Measurements from ENCODE around the gene CLIP2. TPM values are rescaled to one million over a fixed set of nuclear protein-coding genes. Genes with fewer than 3 reads are reported as not detected.

The CLIP2 gene
- total and polyA plus RNA-seq, 2 of the 8 experiments (the other 6 are each of a cell fraction or from before 2014, with no cell fraction given): 8.3 to 41.5 TPM

- no peaks in the 10 kb centered on the region for H3K23me2 ChIP-seq (ENCODE audit: low read depth, low read length)
- no peaks in the 10 kb centered on the region; a peak in 1 of 8 replicates for H3K36me3 ChIP-seq (ENCODE audit: control insufficient read depth in 2 of 4, insufficient read depth in 4 of 4, low read length in 3 of 4)
- peak overlapping the region in 1 of 2 experiments; percentile 28; a peak in 1 of 4 replicates for H3K4me2 ChIP-seq (ENCODE audit: insufficient read depth in 1 of 2, low read depth in 2 of 2, low read length in 2 of 2)
- peaks cover 11% of the 10 kb centered on the region for H3K79me1 ChIP-seq (ENCODE audit: low read depth, low read length)
- TF ChIP-seq HDAC2 (IDR thresholded peaks at IDR 0.05; ENCODE audit: borderline replicate concordance in 1 of 2, low read depth in 2 of 2, low read length in 2 of 2) (peak in 1 of 2 experiments; percentile 65; a peak in 1 of 4 replicates), EZH2 (IDR thresholded peaks at IDR 0.05; ENCODE audit: low read depth, low read length, severe bottlenecking) (no peak), KDM1A (IDR thresholded peaks at IDR 0.05; ENCODE audit: borderline replicate concordance, low read length) (peak; percentile 89; the same call in 1 of the 2 replicates), SUZ12 (IDR thresholded peaks at IDR 0.05; ENCODE audit: low read length) (no peak), SP4 (IDR thresholded peaks at IDR 0.05; ENCODE audit: low read length) (no peak), CHD2 (IDR thresholded peaks at IDR 0.05; ENCODE audit: low read length) (no peak)
- no peak overlapping the region for H3K4me3 ChIP-seq (ENCODE audit: extremely low read depth in 1 of 4, insufficient read depth in 2 of 4, low read depth in 3 of 4, low read length in 4 of 4)
- H4K91ac ChIP-seq (replicated peaks; ENCODE audit: insufficient read length, low read length): no peak overlapping the region
- peaks cover 0 to 5% of the 10 kb centered on the region in 2 experiments for H4K20me1 ChIP-seq (replicated peaks in 1 of 2; ENCODE audit: control insufficient read depth in 1 of 2, insufficient read depth in 2 of 2, low read length in 2 of 2)
- H3K14ac ChIP-seq (ENCODE audit: insufficient read length): no peak overlapping the region
- H3K9me3 ChIP-seq (ENCODE audit: insufficient read depth in 2 of 2, low read depth in 1 of 2, low read length in 1 of 2): no peaks in the 10 kb centered on the region
- no peaks in the 10 kb centered on the region for H3K27me3 ChIP-seq (replicated peaks in 1 of 4; ENCODE audit: control insufficient read depth in 3 of 4, extremely low read depth in 1 of 4, insufficient read depth in 3 of 4, low read length in 3 of 4)
- H2BK20ac ChIP-seq (ENCODE audit: low read length): no peak overlapping the region
- H2AFZ ChIP-seq (ENCODE audit: low read length): no peak overlapping the region
- POLR2A ChIA-PET (ENCODE audit: partially characterized antibody): no interaction called here
- peak in 1 of 2 experiments; percentile 54 for DNase-seq (ENCODE audit: low read depth in 1 of 2, low spot score in 2 of 2)
- no peak overlapping the region for H3K18ac ChIP-seq (ENCODE audit: extremely low read depth, low read length)
- no peak overlapping the region for H4K5ac ChIP-seq (ENCODE audit: insufficient read length, low read depth, low read length)
- no peak overlapping the region for H4K8ac ChIP-seq (ENCODE audit: extremely low read depth, insufficient read depth, low read length)
- no peak overlapping the region for H2BK12ac ChIP-seq (ENCODE audit: low read depth, low read length)
- 77% methylated on average over 9 of the region's 9 CpGs; no CpG with 5 or more reads in 1 of the 2 experiments for WGBS, 2 experiments (ENCODE audit: extremely low coverage in 1 of 2, insufficient coverage in 1 of 2, insufficient read length in 1 of 2, insufficient replicate concordance in 2 of 2, low coverage in 1 of 2, low lambda C conversion rate in 2 of 2, missing lambda C conversion rate in 1 of 2)
- FAIRE-seq: no peak
- no peak overlapping the region for H3K4ac ChIP-seq (replicated peaks; ENCODE audit: insufficient read length, low read depth, low read length)
- no peak overlapping the region for H3K9ac ChIP-seq (replicated peaks in 1 of 4; ENCODE audit: extremely low read depth in 1 of 4, low read depth in 3 of 4, low read length in 3 of 4)
- H2BK15ac ChIP-seq (ENCODE audit: low read length): no peak overlapping the region
- no peak overlapping the region for H2BK120ac ChIP-seq (replicated peaks; ENCODE audit: low read depth, low read length)
- H2AK5ac ChIP-seq (ENCODE audit: low read depth, low read length): no peak overlapping the region
- no peak overlapping the region for H3K23ac ChIP-seq (ENCODE audit: insufficient read length)
- H3K79me2 ChIP-seq (ENCODE audit: control insufficient read depth in 1 of 2, insufficient read depth in 2 of 2, low read length in 2 of 2): no peaks in the 10 kb centered on the region
- CTCF ChIA-PET (ENCODE audit: partially characterized antibody): interaction anchor here (0.6 kb wide), 1 partner anchor 118 kb away, joined by 3 read pairs; no protein-coding TSS in a partner anchor
- no peak overlapping the region for H3K56ac ChIP-seq (replicated peaks; ENCODE audit: insufficient read length, low read depth, low read length)
- H2BK5ac ChIP-seq (ENCODE audit: low read depth, low read length): no peak overlapping the region
- H3K4me1 ChIP-seq (replicated peaks in 1 of 4; ENCODE audit: control insufficient read depth in 3 of 4, insufficient read depth in 4 of 4, low read length in 3 of 4): peaks cover 0 to 6% (median 2%) of the 10 kb centered on the region in 4 experiments; a peak in 2 of 7 replicates
- no peak overlapping the region for H3K27ac ChIP-seq (ENCODE audit: low read depth, low read length)
Measured at GRCh38 chr7:74320645-74321221, 31.5 kb downstream of the CLIP2 start.
